ENCODE data around the gene AOPEP. TPM values are rescaled to one million over a fixed set of nuclear protein-coding genes. Genes with fewer than 3 reads are reported as not detected.

The AOPEP gene
- total and polyA plus RNA-seq, 2 donors (not counting 3 experiments of a cell fraction or from before 2014, with no cell fraction given), result 20.2 to 41.6 TPM

GRCh38 chr9:95008151-95008771, 281.8 kb downstream of the AOPEP start:
- ChIA-PET CTCF (interaction anchor here (0.6 to 2.8 kb wide), 13 partner anchors 9 to 339 kb away, joined by 3 to 12 read pairs (median 3); no protein-coding TSS in a partner anchor), POLR2A (no interaction called here)
- H3K9me1 ChIP-seq (replicated peaks; ENCODE audit: control insufficient read depth, extremely low read depth, insufficient read depth, low read length), result no peaks in the 10 kb centered on the region
- FAIRE-seq (peak; percentile 70), DNase-seq (ENCODE audit: low read depth, low spot score) (peak; percentile 68)
- H3K4me3 ChIP-seq (replicated peaks in 1 of 3; ENCODE audit: insufficient read depth in 1 of 3, low read depth in 1 of 3, low read length in 3 of 3), result peak overlapping the region in 1 of 3 experiments; percentile 27
- H3K36me3 ChIP-seq (ENCODE audit: control insufficient read depth in 2 of 2, extremely low read depth in 1 of 2, insufficient read depth in 2 of 2, low read length in 2 of 2), result peaks cover 6 to 9% of the 10 kb centered on the region in 2 experiments
- peak overlapping the region; percentile 3 for H3K27ac ChIP-seq (ENCODE audit: insufficient read depth, low read depth, low read length)
- peak overlapping the region; percentile 73 for H3K4me2 ChIP-seq (ENCODE audit: insufficient read depth, low read length)
- peaks cover 36% of the 10 kb centered on the region for H3K4me1 ChIP-seq (ENCODE audit: control insufficient read depth, extremely low read depth, insufficient read depth, low read length)
- H3K9ac ChIP-seq (replicated peaks; ENCODE audit: extremely low read depth, insufficient read depth, low read length), result peak overlapping the region; percentile 98
- H3K9me3 ChIP-seq (replicated peaks; ENCODE audit: control insufficient read depth, insufficient read depth, low read length), result no peaks in the 10 kb centered on the region
- no peak overlapping the region for H2AFZ ChIP-seq (ENCODE audit: low read depth, low read length)
- H4K20me1 ChIP-seq (replicated peaks; ENCODE audit: control insufficient read depth, extremely low read depth, insufficient read depth, low read length), result no peaks in the 10 kb centered on the region
- H3K79me2 ChIP-seq (ENCODE audit: control insufficient read depth, insufficient read depth, low read length), result peaks cover 15% of the 10 kb centered on the region
- no peak for TF ChIP-seq POLR2A (IDR thresholded peaks at IDR 0.05; ENCODE audit: low read depth, low read length)
- no peak for TF ChIP-seq GATA2 (IDR thresholded peaks at IDR 0.05; ENCODE audit: insufficient read depth, insufficient read length, low read depth, low read length)
- TF ChIP-seq POLR2AphosphoS5 (IDR thresholded peaks at IDR 0.05; ENCODE audit: insufficient read depth, low read depth, low read length), result no peak
- TF ChIP-seq MAX (IDR thresholded peaks at IDR 0.05; ENCODE audit: insufficient read depth, insufficient read length), result no peak
- no peak for TF ChIP-seq EZH2 (IDR thresholded peaks at IDR 0.05; ENCODE audit: borderline replicate concordance, low read depth, low read length, severe bottlenecking)
- TF ChIP-seq FOS (IDR thresholded peaks at IDR 0.05; ENCODE audit: borderline replicate concordance, insufficient read depth, low read length), result no peak
- TF ChIP-seq MYC (IDR thresholded peaks at IDR 0.05; ENCODE audit: low read depth, low read length), result no peak
- TF ChIP-seq JUN (IDR thresholded peaks at IDR 0.05; ENCODE audit: borderline replicate concordance, insufficient read depth, insufficient read length, low read depth), result no peak
- TF ChIP-seq, protein P1, sequence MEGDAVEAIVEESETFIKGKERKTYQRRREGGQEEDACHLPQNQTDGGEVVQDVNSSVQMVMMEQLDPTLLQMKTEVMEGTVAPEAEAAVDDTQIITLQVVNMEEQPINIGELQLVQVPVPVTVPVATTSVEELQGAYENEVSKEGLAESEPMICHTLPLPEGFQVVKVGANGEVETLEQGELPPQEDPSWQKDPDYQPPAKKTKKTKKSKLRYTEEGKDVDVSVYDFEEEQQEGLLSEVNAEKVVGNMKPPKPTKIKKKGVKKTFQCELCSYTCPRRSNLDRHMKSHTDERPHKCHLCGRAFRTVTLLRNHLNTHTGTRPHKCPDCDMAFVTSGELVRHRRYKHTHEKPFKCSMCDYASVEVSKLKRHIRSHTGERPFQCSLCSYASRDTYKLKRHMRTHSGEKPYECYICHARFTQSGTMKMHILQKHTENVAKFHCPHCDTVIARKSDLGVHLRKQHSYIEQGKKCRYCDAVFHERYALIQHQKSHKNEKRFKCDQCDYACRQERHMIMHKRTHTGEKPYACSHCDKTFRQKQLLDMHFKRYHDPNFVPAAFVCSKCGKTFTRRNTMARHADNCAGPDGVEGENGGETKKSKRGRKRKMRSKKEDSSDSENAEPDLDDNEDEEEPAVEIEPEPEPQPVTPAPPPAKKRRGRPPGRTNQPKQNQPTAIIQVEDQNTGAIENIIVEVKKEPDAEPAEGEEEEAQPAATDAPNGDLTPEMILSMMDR (IDR thresholded peaks at IDR 0.05; ENCODE audit: extremely low read depth in 1 of 2, insufficient read depth in 1 of 2, low read depth in 1 of 2, low read length in 2 of 2), result no peak
- dilution Hi-C loops (cut with MboI; ENCODE audit: extremely low pct_ligation_motif_present, low sequenced_read_pairs) (no loop called here), intact Hi-C loops (cut with micrococcal nuclease) (loop anchor here (5.0 kb wide), 2 partner anchors 276 to 326 kb away; no protein-coding TSS in a partner anchor)
- no TSS peak for BruUV-seq (replicated peaks)
- no peaks in the 10 kb centered on the region for H3K27me3 ChIP-seq (ENCODE audit: control insufficient read depth in 2 of 2, insufficient read depth in 2 of 2, low read length in 2 of 2)

Measured in endothelial cell of umbilical vein (primary cell).